Activated CD4-positive, alpha-beta T cell treated with anti-CD3 and anti-CD28 coated beads, Interleukin-2, amount 50 U/mL, for 4 hours (primary cell): ENCODE data around the gene FCGR2B.
A peak's percentile ranks its signal among the peaks of the same experiment; 100 is the strongest.
"Not testable (repeated sequence)": the region's sequence is repeated elsewhere in the genome, so short reads cannot be mapped to it uniquely, and the experiment has no call there.

Source experiments
- DNase-seq, 2 experiments: peaks; one replicate each; pipeline ENCODE4 v3.0.0-alpha.2; 2020

FCGR2B gene

GRCh38 chr1:161662684-161663339 lies at the start of gene FCGR2B:
TSS of gene FCGR2B (plus strand) at chr1:161663143. CDS start at chr1:161663242, 99 bp downstream.
- not testable (repeated sequence) for DNase-seq

DNA sequence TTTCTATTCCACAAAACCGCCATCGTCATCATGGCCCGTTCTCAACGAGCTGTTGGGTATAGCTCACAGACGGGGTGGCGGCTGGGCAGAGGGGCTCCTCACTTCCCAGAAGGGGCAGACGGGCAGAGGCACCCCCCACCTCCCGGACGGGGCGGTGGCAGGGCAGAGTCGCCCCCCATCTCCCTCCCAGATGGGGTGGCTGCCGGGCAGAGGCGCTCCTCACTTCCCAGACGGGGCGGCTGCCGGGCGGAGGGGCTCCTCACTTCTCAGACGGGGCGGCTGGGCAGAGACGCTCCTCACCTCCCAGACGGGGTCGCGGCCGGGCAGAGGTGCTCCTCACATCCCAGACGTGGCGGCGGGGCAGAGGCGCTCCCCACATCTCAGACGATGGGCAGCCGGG lies 46.5 kb upstream of the FCGR2B start:
- DNase-seq = not testable (repeated sequence)

DNA sequence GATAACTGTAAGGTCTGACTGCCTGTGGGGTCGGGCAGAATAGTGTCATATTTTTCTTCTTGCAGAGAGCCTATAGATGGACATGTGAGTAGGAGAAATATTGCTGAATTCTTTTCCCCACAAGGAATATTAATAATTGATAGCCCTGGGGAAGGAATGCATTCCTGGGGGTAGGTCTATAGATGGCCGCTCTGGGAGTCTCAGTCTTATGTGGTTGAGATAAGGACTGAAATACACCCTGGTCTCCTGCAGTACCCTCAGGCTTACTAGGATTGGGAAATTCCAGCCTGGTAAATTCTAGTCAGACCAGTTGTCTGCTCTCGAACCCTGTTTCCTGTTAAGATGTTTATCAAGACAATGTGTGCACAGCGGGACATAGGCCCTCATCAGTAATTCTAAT lies 44.4 kb upstream of the FCGR2B start:
- DNase-seq = not testable (repeated sequence)

GRCh38 chr1:161620399-161620798 lies 42.5 kb upstream of the FCGR2B start:
- DNase-seq = not testable (repeated sequence)

GRCh38 chr1:161621181-161622000 lies 41.6 kb upstream of the FCGR2B start:
- DNase-seq = peak; percentile 83 to 84

DNA sequence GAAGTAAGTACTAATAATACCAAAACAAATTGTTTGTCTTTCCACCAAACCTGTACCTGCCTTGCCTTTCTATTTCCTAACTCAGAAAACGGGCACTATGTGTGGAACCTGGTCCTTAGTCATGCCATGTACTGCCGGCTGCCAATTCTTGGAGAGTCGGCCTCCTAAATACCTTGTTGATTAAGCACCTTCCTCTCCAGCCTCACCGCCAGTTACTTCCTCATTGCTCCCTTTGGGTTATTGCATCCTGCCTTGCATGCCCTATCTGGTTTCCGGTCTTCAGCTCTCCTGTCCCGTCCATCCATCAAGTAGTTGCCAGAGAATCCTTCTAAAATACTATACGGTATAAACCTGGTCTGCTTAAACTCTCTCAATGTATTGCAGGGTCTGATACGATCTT lies 40.9 kb upstream of the FCGR2B start:
- DNase-seq = not testable (repeated sequence)

DNA sequence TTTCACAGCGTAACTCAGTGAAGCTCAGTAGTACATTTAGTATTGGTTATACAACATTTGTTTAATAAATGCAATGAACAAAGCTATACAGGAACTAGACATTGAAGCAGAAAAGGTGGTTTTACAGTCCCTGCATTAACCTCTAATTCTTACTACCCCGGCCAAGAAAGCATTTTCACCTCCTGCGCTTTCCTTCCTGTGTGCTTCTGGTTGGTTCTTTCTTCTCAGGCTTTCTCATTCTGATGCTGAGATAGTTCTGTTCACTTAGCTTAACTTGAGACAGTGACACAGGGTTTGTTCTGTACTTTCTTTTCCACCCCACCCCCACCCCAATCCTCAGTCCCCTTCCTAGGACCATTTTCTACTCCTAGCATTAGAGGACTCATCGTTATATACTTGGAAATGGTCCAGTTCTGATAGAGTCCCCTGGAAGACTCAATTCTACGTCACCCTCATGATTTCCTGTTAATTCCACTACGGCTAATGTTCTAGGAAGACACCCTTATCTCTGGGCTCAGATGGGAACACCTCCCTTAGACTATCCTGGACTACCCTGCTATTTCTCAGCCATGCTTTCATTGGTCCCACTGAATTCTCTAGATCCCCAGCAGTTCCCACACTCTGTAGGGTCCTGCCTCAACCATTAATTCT lies 39.4 kb upstream of the FCGR2B start:
- DNase-seq = not testable (repeated sequence)

DNA sequence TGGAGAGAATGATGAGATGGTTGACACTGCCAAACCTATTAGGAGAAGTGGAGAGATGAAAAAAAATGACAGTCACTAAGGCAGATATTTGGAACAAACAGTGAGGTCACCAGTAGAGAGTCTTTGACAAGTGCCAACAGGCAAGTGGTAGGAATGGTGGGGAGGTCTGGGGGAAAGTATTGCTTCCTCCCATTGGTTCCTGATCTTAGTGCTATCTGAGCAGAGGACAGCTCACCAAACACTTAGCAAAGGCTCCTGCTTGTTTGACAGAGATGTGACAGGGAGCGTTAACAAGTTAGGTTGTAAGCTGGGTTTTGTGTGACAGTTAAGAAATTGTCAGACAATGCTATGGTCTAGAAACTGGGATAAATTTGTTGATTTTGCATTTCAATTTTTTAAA lies 38.3 kb upstream of the FCGR2B start:
- DNase-seq = not testable (repeated sequence)

DNA sequence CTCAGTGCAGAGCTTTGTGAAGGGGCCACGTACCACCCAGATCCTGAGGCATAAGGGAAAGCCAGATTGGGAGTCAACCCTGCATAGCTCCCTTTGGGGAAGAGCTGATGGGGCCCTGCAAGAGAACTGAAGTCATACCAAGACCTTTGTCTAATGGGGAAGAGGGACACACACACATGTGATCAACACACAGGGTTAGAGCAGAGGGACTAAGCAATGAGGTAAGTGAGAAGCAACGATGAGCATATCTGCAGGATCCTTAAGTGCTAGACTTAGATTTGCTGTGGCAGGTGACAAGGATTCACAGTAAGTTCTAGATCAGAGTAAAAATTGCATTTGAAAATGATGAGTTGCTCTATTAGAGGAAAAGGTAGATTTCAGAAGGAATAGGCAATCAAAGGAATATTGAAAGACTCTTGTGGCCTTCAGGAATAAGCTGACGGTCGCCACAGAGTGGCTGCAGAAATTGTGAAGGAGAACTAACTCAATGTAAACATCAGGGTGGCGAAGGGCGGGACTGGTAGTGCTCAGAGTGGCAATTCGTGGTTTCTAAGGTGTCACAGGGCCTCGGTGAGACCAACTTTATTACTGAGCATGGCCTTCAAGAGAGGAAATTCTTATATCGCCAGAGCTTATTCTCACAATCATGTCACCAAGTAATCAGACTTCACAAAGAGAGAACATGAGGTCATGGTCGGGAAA lies 36.3 kb upstream of the FCGR2B start:
- not testable (repeated sequence) for DNase-seq

- DNase-seq = not testable (repeated sequence)
Measured at GRCh38 chr1:161630128-161630742, 32.7 kb upstream of the FCGR2B start.

- no peak for DNase-seq
Measured at GRCh38 chr1:161631076-161631475, 31.9 kb upstream of the FCGR2B start, which contains the start of gene FCGR3B. TSS of gene FCGR3B (minus strand) at chr1:161631176. CDS start at chr1:161631094, 82 bp downstream.

DNA sequence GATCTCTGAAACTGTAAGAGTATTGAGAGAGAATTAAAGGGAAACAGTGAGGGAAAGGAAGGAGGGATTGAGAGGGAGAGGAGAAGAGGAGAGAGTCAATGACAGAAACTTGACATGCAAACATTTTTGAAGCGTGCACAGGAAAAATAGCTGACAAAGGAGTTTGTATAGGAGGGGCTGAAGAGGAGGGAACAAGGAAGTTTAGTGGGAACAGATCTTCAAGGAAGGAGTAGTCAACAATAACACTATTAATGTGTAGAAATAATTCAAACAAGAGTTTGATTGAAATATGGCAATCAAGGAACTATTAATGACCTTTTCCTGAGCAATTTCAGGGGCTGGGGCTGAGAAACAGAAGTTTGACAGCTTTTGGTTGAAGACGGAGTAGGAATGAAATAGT lies 27.9 kb upstream of the FCGR2B start:
- DNase-seq = not testable (repeated sequence)

DNA sequence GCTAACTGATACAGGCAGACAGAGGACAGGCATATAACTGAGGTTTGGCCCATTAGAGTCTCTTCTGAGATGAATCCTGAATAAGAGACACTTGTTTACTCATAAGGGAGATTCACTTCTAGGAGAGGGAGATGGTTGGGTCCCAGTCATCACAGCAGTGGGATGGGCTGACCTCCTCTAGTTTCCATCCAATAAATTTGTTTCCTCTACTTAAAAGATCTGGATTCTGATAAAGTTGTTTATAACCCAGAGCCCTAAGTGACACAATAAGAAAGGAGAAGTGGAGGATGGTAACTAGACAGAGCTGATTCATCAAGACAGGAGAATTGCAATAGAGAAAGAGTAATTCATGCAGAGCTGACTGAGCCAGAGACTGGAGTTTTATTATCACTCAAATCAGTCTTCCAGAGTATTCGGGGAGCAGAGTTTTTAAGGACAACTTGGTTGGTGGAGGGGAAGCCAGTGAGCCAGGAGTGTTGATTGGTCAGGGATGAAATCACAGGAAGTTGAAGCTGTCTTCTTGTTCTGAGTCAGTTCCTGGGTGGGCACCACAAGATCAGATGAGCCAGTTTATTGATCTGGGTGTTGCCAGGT lies 26.7 kb upstream of the FCGR2B start:
- not testable (repeated sequence) for DNase-seq

GRCh38 chr1:161636976-161637375 lies 26.0 kb upstream of the FCGR2B start:
- not testable (repeated sequence) for DNase-seq

DNA sequence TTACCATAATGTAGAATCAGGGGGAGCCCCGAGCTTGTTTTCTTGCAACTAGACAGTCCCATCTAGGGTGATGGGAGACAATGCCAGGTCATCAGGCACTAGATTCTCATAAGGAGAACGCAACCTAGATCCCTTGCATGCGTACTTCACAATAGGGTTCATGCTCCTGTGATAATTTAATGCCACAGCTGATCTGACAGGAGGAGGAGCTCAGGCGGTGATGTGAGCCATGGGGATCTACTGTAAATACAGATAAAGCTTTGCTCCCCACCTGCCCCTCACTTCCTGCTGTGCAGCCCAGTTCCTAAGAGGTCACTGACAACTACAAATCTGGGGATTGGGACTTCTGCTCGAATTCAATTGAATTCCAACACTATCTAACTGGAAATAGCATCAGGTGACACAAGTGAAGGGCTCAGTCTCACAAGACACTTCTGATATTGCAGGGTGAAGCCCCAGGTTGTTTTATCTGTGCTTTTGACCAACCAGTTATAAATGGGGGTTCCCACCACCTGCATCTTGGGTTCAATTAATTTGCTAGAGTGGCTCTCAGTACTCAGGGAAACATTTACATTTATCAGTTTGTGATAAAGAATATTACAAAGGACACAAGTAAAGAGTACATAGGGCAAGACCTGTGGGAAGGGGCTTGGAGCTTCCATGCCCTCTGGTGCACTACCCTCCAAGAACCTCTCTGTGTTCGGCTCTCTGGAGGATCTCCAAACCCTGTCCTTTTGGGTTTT lies 24.5 kb upstream of the FCGR2B start:
- not testable (repeated sequence) for DNase-seq

DNA sequence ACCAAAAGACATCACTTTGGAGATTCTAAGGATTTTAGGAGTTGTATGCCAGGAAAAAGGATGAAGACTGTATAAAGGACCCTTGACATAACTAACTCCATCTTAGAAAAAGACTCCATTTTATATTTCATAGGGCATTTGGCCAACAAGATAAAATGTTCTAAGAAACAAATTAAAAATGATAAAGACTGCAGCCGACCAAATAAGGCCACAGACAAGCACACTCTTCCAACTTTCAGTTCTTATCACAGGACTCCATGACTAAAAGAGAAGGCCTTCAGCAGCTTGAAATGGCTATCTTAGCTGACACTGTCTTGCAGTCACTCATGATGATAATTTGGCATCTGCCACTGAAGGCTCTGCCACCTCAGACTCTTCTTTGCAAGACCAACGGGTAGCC lies 23.7 kb upstream of the FCGR2B start:
- not testable (repeated sequence) for DNase-seq

DNA sequence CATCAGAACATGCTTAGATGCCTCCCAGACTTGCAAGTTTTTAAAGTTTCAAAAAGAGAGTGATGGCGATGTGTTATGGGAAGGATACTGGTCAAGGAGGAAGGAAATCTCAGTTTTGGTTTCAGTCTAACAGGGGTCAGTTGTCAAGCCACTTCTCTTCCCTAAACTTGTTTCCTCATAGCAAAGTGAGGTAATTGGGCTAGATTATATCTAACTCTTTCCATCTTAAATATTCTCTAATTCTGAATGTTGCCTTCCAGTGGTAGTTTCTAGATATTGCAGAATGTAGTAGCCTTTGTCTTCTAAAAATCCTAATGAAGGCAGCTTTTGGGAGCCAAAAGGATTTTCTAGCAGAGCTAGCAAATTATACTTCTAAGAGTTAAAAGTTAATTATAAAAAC lies 20.2 kb upstream of the FCGR2B start:
- not testable (repeated sequence) for DNase-seq

GRCh38 chr1:161643481-161644208 lies 19.3 kb upstream of the FCGR2B start:
- DNase-seq = not testable (repeated sequence)

GRCh38 chr1:161644855-161645254 lies 18.1 kb upstream of the FCGR2B start:
- not testable (repeated sequence) for DNase-seq
